ENCODE results near the gene KATNIP.
"Not testable (repeated sequence)": the region's sequence is repeated elsewhere in the genome, so short reads cannot be mapped to it uniquely, and the experiment has no call there.

Gene KATNIP

DNA sequence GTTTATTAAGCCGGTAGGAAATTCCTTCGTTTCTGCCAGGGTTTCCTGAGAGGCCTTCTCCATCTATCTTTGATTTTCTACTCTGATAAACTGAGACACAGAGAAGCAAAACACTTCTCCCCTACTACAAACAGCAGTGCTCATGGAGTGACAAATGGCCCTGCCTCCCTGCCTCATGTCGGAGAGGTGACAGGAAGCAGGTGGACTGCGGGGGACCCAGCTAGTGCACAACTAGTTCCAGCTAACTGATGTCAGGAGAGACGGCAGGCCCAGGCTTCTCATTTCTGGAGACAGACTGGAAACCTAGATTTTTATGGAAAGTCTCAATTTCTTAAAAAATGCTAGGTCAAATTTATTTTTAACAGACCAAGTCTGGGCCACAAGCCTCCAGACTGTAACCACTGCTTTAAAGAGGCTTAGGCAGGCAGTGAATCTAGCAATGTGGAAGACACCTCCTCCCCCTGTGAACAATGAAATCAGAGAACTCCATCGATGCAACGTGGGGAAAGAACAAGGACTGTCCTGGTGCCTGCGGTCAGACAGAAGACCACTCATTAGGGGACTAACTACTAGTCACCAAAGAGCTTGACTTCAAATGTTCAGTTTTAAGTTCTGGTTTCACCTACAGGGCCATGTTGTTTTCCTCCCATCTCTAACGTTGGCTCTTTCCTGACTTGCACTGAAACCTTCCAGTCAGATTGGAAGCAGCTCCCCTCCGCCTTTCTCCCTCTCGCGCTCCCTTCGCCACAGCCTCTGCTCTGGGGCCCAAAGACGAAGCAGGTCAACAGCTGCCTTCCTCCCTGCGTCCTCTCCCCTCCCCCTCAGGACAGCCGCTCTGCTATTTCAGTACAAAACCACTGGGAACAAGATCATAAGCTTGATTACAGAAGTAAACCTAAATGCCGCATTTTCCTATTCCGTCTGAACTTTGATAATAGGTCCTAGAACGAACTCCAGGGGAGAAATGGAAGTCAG lies 17.8 kb upstream of the KATNIP start:
- intact Hi-C loops (cut with DNase I) = no loop called here
- no peak for DNase-seq

DNA sequence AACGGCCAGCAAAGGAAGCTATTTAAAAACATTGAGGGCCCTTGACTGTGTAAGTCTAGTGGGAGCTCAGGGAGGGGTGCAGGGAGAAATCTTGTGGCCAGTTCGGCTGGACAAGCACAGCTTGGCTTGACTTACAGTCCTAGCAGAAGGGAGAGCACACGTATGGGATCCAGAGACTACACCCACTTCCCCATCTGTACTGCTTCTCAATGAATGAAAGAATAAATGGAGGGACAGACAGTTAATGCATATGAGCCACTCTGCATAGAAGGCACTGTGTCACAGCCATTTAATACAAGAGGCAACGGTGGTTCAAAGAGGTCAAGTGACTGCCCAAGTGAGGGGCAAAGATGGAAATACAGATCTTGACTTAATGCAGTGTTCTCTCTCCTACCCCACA lies 15.7 kb upstream of the KATNIP start:
- no peak for DNase-seq
- intact Hi-C loops (cut with DNase I) = no loop called here

DNA sequence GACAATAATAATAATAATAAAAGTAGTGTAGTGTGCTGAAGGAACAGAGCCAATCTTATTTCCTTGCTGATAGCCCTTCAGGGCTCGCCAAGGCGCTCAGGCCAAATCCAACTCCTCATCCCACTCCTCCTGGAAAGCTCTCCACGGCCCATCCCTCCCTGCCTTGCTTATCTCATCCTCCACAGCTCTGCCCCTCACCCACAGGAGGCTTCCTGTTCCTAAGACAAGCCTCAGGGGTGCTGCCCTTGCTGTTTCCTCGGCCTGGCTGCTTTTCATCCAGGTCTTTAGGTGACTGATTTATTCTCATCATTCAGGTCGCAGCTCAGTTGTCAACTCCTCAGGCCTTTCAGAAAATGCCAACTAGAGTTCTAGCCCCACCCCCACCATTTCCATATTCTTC lies 11.4 kb upstream of the KATNIP start:
- no peak for DNase-seq
- intact Hi-C loops (cut with DNase I) = no loop called here

DNA sequence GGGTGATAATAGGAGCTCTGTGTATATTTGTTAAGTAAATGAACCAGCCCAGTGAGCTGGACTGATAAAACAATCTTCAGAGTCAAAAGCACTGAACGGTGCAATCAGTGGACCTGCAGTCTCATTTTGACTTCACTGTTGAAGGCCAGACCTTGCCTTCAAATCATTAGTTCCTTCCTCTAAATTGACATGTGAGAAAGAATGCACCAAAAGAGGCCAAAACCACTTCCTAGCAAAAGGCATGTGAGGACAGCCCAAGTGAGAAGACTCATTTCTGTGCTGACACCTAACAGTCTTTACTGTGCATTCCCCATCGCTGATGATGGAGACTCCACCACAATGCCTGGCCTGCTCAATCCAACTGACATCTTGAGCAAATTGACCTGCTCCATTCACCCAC lies 10.8 kb upstream of the KATNIP start:
- intact Hi-C loops (cut with DNase I) = no loop called here

DNA sequence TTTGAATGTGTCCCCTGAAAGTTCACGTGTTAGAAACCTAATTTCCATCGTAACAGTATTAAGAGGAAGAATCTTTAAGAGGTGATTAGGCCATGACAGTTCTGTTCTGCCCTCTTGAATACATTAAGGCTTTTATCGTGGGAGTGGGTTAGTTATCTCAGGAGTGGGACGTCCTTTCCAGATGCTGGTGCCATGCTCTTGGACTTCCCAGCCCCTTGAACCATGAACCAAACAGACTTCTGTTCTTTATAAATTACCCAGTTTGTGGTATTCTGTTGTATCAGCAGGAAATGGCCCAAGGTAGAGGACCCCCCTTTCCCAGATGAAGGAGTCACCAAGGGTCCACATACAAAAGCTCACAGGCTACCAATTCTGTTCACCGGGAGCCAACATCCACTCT lies 10.3 kb upstream of the KATNIP start:
- intact Hi-C loops (cut with DNase I) = no loop called here
- DNase-seq = no peak

More for the DNA sequence above, 10.8 kb upstream of the KATNIP start:
- DNase-seq = no peak

DNA sequence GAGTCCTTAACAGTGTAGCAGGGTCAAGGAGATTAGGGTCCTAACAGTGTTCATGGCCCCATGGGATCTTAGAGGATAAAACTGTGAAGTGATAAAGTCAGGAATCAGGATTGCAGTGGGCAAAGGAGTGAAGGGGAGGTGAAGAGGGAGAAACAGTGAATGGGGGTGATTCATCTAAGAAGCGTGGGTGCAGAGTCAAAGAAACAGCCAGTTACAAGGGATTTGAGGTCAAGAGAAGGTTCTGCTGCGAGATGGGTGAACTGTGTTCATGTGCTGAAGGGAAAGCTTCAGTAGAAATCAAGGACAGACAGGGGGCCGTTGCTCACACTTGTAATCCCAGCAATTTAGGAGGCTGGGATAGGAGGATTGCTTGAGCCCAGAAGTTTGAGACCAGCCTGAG lies 6.1 kb upstream of the KATNIP start:
- intact Hi-C loops (cut with DNase I) = no loop called here
- no peak for DNase-seq

DNA sequence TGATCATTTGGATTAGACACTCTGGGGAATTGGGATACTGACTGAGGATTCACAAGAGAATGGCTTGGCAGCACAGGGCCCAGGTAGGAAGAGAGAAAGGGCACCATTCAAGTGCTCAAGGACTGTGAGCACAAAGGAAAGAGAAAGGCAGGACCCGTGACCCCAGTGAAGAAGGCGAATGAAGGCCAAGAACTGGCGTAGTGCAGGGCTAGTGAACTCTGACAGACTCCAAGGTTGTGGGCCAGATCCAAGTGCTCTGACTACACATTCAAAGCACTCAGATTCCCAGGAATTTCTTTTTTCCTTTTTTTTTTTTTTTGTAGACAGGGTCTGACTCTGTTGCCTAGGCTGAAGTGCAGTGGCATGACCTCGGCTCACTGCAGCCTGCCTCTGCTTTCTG lies 5.3 kb upstream of the KATNIP start:
- no peak for DNase-seq
- intact Hi-C loops (cut with DNase I) = no loop called here

DNA sequence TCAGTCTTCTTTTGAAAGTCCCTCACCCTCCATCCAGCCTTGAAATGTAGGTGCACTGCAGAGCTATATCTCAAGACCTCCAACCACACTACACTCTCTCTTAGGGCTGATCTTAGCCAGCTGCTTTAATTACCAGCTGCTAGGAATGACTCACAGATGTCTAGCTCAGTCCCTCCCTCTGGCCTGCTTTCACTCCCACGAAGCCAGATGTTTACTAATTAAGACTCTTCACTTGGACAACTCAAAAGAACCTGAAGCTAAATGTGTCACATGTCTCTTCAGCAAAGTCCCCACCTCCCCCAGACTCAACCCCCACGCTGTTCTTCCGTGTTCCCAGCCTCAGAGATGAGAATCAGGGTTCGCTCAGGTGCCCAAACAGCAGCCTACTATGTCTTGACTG lies 2.8 kb upstream of the KATNIP start:
- intact Hi-C loops (cut with DNase I) = no loop called here
- DNase-seq = peak in 1 of 10 donors; percentile 13

DNA sequence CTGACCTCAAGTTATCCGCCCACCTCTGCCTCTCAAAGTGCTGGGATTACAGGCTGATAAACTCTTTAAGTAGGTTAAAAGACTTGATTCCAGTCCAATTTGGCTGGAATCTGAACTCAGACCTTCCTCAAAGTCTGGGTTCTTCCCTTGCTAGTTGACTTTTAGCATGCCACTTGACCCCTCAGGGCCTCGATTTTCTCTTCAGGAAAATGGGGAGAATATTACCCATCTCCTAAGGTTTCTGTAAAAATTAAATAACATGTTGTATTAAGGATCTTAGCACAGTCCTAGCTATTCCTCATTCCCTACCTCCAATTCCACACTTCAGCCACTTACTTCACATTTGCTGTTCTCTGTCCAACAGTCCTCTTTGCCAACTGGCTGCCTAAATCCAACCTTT lies 2.1 kb upstream of the KATNIP start:
- intact Hi-C loops (cut with DNase I) = no loop called here
- DNase-seq = no peak

DNA sequence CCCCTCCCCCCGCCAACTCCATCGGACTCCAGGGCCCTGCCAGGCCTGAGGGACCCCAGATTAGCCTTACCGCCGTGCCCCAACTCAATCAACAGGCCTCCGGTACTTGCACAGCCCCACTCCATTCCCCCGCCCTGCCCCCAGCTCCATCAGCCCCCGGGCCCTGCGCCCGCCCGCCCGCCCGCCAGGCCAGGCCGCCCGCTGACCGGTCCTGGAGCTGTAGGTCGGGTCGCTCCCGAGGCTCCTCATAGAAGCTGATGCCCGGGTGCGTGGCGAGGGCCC lies 539 bp upstream of the KATNIP start:
- intact Hi-C loops (cut with DNase I) = no loop called here
- peak in 1 of 10 donors; percentile 84 for DNase-seq

DNA sequence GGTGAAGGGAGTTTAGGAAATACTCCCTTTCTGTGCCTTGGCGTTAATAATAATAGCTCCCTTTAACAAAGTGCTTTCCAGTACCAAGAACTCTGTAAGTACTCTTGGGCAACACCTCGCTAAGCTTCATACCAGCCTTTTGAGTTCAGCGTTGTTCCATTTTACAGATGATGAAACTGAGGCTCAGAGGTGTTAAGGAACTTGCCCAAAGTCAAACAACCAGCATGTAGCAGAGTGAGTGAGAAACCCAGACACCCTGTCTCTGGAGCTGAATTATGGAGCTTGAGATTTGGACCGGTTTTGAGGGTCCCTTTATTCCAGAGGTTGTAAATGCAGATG lies 607 bp downstream of the KATNIP start:
- intact Hi-C loops (cut with DNase I) = no loop called here

DNA sequence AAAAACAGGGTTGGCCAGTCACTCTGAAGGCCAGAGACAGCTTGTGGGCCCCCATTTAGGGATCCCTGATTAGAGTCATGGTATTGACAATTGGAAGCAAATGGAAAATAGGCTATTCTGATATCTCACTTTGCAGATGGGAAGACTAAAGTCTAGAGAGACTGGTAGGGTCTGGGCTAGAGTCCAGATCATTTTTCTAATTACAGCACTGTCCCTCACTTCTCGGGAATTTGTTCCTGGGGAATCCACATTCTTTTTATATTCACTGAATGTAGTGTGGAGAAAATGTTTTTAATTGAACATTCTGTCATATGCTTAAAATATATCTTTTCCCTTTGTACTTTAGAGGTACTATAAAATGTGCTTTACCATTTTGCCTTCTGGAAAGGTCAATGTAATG lies 1.1 kb downstream of the KATNIP start:
- intact Hi-C loops (cut with DNase I) = no loop called here
- no peak for DNase-seq

More for the DNA sequence above, 607 bp downstream of the KATNIP start:
- DNase-seq = no peak

DNA sequence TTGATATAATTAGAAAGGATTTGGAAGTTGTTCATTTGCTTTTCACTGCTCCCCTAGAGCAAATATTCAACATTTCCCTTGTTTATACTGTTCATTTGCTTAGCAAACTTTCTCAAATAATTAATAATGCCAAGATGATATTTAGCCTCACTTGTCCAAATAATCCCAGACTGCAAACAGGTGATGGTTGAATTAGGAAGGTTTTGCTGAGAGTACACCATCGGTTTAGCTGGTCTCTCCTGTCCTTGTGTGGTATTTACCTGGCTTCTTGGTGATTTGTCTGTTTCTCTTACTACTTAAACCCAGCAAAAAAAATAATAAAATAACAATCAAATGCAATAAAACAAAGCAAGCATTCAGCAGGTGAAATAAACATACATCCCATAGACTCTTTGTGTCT lies 6.5 kb downstream of the KATNIP start:
- DNase-seq = no peak
- intact Hi-C loops (cut with DNase I) = no loop called here

DNA sequence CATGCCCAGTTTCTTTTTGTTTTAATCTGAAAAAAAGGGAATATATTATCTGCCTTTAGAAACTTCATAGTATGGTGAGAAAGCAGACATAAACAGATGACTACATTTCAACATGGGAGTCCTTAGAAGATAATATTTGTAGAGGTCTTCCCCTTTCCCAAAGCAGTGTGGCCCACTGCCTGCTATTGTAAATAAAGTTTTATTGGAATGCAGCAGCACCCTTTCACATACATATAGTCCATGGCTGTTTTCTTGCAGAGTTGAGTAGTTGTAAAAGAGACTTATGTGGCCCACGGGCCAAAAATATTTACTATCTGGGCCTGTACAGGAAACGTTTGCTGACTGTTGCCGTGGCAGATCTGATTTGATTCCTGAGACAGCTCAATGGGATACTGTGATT lies 8.5 kb downstream of the KATNIP start:
- DNase-seq = no peak
- intact Hi-C loops (cut with DNase I) = no loop called here

DNA sequence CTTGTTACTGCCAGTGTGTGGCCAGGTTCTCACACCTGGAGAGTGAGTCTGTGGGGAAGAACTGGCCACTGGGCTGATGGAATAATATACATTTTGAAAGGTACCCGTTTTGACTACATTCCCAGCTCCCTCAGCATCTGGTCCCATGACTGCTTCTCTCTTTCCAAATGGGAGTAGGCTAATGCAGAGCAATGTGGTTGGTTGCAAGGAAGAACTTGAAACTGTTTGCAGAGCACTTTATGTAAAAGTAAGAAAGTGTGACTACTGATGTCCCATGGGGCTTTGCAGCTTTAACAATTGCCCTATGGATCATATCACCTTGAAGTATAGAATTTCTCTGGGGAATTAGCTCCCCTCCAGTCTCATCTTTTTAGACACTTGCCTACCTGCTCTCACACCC lies 9.0 kb downstream of the KATNIP start:
- intact Hi-C loops (cut with DNase I) = no loop called here
- DNase-seq = no peak

DNA sequence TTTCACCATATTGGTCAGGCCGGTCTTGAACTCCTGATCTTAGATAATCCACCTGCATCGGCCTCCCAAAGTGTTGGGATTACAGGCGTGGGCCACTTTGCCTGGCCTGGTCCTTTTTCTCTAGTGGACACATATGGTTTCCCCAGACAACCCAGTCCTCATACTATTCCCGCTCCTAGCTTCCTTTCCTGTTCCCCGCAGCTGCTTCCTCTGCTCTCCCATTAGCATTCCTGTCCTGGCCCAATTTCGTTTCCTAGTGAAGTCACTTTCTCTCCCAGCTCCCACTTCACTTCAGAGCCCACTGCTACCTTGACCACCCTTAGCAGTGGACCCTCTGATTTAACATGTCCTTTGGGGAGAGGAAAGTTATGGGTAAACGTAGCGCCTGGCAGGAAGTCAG lies 11.3 kb downstream of the KATNIP start:
- intact Hi-C loops (cut with DNase I) = no loop called here
- DNase-seq = no peak

DNA sequence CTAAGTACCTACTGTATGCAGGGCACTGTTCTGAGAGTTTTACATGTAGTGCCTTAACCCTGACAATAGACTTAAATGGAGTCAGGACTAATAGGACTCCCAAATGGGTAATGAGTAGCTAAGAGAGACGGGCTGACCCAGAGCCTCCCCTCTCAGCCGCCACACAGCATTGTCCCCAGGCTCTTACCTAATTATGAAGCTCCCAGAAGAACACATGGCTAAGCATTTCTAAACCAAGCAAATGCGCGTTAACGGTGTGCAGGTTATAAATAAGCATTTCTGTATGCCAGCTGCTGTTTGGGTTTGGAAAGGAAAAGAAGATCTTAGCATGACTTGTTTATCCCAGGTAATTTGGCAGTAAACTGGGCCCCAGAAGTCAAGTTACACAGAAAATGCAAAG lies 14.3 kb downstream of the KATNIP start:
- intact Hi-C loops (cut with DNase I) = no loop called here
- DNase-seq = no peak

DNA sequence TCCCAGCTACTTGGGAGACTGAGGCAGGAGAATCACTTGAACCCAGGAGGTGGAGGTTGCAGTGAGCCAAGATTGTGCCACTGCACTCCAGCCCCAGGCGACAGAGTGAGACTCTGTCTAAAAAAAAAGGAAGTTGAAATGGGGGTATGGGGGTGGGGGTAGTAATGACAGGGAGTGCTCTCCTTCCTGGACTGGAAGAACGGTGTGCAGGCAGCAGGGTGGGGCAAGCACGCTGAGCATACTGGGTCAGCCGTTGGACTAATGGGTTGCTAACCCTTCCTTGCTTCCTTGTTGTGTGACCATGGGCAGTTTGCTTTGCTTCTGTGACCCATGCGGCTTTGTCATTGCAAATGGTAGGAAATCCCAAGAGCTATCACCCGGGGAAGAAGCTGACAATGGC lies 16.5 kb downstream of the KATNIP start:
- intact Hi-C loops (cut with DNase I) = no loop called here

DNA sequence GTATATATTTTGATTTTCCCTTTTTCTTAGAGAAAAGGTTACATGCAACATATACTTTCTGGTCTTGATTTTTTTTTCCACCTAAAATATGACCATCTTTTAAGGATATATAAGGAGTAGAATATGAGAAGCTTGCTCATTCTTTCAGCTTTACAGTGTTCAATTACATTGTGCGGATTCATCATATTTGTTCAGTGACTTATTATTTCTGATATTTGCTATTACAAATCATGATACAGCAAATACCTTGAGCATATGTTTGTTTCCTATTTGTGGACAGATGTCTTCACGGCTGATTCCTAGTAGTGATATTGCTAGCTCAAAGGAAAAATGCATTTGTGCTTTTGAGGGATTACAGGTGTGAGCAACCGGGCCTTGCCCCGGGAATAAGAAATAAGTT lies 18.1 kb downstream of the KATNIP start:
- no peak for DNase-seq
- intact Hi-C loops (cut with DNase I) = no loop called here

More for the DNA sequence above, 16.5 kb downstream of the KATNIP start:
- no peak for DNase-seq

DNA sequence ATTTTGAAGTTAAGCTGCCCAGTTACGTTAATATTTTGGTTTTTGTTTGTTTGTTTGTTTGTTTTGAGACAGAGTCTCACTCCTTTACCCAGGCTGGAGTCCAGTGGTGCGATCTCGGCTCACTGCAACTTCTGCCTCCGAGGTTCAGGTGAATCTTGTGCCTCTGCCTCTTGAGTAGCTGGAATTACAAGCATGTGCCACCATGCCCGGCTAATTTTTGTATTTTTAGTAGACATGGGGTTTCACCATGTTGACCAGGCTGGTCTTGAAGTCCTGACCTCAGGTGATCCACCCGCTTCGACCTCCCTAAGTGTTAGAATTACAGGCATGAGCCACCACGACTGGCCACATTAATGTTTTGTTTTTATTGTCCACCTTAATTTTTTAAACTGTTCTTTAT lies 21.0 kb downstream of the KATNIP start:
- DNase-seq = peak in 1 of 10 donors; percentile 20
- intact Hi-C loops (cut with DNase I) = not testable (repeated sequence)

DNA sequence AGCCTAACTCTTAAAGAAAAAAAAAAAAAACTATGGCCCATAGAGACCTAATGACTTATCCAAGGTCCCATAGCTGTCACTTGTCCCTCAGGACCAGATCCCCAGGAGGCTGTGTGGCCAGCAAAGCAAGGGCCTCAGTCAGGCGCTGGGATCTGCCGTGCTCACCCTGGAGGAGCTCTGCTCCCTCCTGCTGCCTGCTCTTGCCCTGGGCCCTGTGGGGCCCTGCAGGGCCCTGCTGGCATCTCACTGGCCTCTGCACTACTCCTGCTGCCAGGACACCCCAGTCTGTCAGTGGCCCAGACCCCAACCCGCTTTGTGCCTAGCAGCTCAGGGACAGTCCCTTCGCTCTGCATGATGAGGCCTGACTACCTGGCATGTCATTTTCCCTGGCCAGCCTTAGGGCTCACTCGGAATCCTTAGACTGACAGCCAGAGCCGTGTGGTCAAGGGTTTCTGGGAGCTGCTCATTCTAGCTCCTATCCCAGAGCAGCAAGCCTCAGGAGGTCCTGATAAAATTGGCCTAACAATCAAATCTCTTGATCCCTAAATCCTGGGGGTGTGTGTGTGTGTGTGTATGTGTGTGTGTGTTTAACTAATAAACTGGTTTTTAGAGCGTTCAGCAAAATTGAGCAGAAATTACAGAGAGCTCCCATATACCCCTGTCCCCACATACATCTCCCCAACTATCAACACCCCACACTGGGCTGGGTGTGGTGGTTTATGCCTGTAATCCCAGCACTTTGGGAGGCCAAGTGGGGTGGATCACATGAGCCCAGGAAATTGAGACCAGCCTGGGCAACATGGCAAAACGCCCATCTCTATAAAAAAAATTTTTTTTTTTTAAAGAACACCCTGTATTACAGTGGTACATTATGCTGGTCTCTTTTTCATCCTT lies 21.7 kb downstream of the KATNIP start:
- intact Hi-C loops (cut with DNase I) = no loop called here

DNA sequence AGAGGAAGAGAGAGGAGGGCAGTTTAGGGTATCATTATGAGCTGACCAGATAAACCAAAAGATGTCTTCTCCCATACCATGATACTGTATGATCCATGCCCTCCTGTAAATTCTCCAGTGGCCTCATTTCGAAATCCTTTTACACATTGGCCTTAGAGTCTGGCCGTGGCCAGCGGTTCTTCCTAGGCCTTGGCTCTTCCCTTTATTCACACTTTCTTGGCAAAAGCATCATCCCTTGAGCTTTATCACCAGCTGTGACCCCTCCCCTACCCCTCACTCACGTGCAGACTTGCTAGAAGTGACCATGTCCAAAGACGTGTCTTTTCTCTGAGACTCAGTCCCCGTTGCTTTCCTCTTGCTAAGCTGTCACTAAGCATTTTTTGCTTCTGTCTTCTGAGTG lies 22.8 kb downstream of the KATNIP start:
- intact Hi-C loops (cut with DNase I) = no loop called here
- DNase-seq = no peak

More for the DNA sequence above, 21.7 kb downstream of the KATNIP start:
- DNase-seq = peak in 1 of 10 donors; percentile 55

Data from posterior cingulate gyrus (tissue), 11 donors.